CD14-positive monocyte (primary cell): ENCODE results near the gene CRIM1. TPM values are rescaled to one million over a fixed set of nuclear protein-coding genes. Genes with fewer than 3 reads are reported as not detected.

ENCODE experiments used
- DNase-seq, 3 donors: peaks; one replicate each; pipeline ENCODE4 v3.0.0-alpha.2; 2011 to 2022
- H2AFZ ChIP-seq: 2 replicates; pipeline ENCODE4 v1.6.0; 2012; ENCODE audit warnings: mild to moderate bottlenecking, low read depth, low read length, inconsistent platforms; ENCODE audit not compliant: insufficient read depth, poor library complexity, severe bottlenecking
- H3K27ac ChIP-seq, 2 donors: 1 replicate in 1 of 2; 2 replicates in 1 of 2; pipeline ENCODE4 v1.5.1; 2012 to 2013; ENCODE audit warnings: low read length in 2 of 2, control low read depth in 1 of 2, inconsistent platforms in 1 of 2, low read depth in 1 of 2, mild to moderate bottlenecking in 1 of 2
- H3K27me3 ChIP-seq, 2 donors: one replicate each; pipeline versions ENCODE4 v1.6.0 to v1.6.1; 2011 to 2013; ENCODE audit warnings: low read length in 2 of 2; ENCODE audit not compliant: control insufficient read depth in 2 of 2, insufficient read depth in 2 of 2
- H3K36me3 ChIP-seq, 2 donors: replicated peaks in 1 of 2; 1 replicate in 1 of 2; 2 replicates in 1 of 2; pipeline versions ENCODE4 v1.5.1 to v1.6.1; 2012 to 2013; ENCODE audit warnings: low read length in 2 of 2, control low read depth in 1 of 2, inconsistent platforms in 1 of 2, mild to moderate bottlenecking in 1 of 2; ENCODE audit not compliant: insufficient read depth in 2 of 2, control insufficient read depth in 1 of 2
- H3K4me1 ChIP-seq, 2 donors: 1 replicate in 1 of 2; 2 replicates in 1 of 2; pipeline versions ENCODE4 v1.5.1 to v1.6.1; 2012 to 2013; ENCODE audit warnings: low read length in 2 of 2, control low read depth in 1 of 2, inconsistent platforms in 1 of 2, mild to moderate bottlenecking in 1 of 2, moderate library complexity in 1 of 2; ENCODE audit not compliant: insufficient read depth in 2 of 2, control insufficient read depth in 1 of 2
- H3K4me2 ChIP-seq: replicated peaks from 2 replicates; pipeline ENCODE3; 2012; ENCODE audit warnings: low read length, moderate library complexity, mild to moderate bottlenecking; ENCODE audit not compliant: poor library complexity, severe bottlenecking; ENCODE audit errors: extremely low read depth
- H3K4me3 ChIP-seq, 3 experiments: fragments of 200-600 bp in 1 of 3; sonication (generic) in 1 of 3; replicated peaks in 1 of 3; 1 replicate in 2 of 3; 2 replicates in 1 of 3; pipeline ENCODE4 v1.5.1; 2011 to 2013; ENCODE audit warnings: low read length in 3 of 3, mild to moderate bottlenecking in 3 of 3, control low read depth in 2 of 3, low read depth in 2 of 3, inconsistent platforms in 1 of 3, moderate library complexity in 1 of 3
- H3K79me2 ChIP-seq: 2 replicates; pipeline ENCODE4 v1.6.0; 2012; ENCODE audit warnings: mild to moderate bottlenecking, control low read depth, inconsistent platforms, low read length, moderate library complexity; ENCODE audit not compliant: insufficient read depth
- H3K9ac ChIP-seq: 2 replicates; pipeline ENCODE4 v1.6.0; 2017; ENCODE audit warnings: low read length, mild to moderate bottlenecking; ENCODE audit not compliant: insufficient read depth, poor library complexity, severe bottlenecking
- H3K9me3 ChIP-seq, 2 donors: replicated peaks in 1 of 2; 1 replicate in 1 of 2; 2 replicates in 1 of 2; pipeline versions ENCODE4 v1.5.1 to v1.6.1; 2012 to 2013; ENCODE audit warnings: low read length in 2 of 2, control low read depth in 1 of 2; ENCODE audit not compliant: control insufficient read depth in 1 of 2, insufficient read depth in 1 of 2
- H4K20me1 ChIP-seq: 2 replicates; pipeline ENCODE4 v1.6.0; 2012; ENCODE audit warnings: mild to moderate bottlenecking, low read length, control low read depth, moderate library complexity; ENCODE audit not compliant: insufficient read depth
- H3K27ac Mint-ChIP-seq, 7 donors: one replicate each; pipeline ENCODE4 v1.8.0; 2020; ENCODE audit warnings: mild to moderate bottlenecking in 7 of 7, mixed read lengths in 7 of 7, moderate library complexity in 6 of 7, inconsistent platforms in 2 of 7
- H3K27me3 Mint-ChIP-seq, 3 donors: one replicate each; pipeline ENCODE4 v1.8.0; 2021 to 2022; ENCODE audit warnings: low read depth in 3 of 3, mild to moderate bottlenecking in 3 of 3, mixed read lengths in 3 of 3, moderate library complexity in 3 of 3, inconsistent platforms in 1 of 3
- H3K36me3 Mint-ChIP-seq, 2 donors: one replicate each; pipeline ENCODE4 v1.8.0; 2020; ENCODE audit warnings: mixed read lengths in 2 of 2, inconsistent platforms in 1 of 2, mild to moderate bottlenecking in 1 of 2
- H3K4me1 Mint-ChIP-seq: one replicate; pipeline ENCODE4 v1.8.0; 2020; ENCODE audit warnings: mild to moderate bottlenecking, mixed read lengths
- H3K4me3 Mint-ChIP-seq, 2 donors: one replicate each; pipeline ENCODE4 v1.8.0; 2020; ENCODE audit warnings: mild to moderate bottlenecking in 2 of 2, mixed read lengths in 2 of 2, moderate library complexity in 1 of 2
- H3K9me3 Mint-ChIP-seq, 7 donors: one replicate each; pipeline ENCODE4 v1.8.0; 2020 to 2022; ENCODE audit warnings: mixed read lengths in 7 of 7, mild to moderate bottlenecking in 6 of 7, moderate library complexity in 6 of 7, inconsistent platforms in 2 of 7
- CTCF ChIP-seq: fragments of 200-600 bp; IDR thresholded peaks from one replicate; pipeline ENCODE4 v1.8.0; 2022; ENCODE audit warnings: antibody characterized with exemption, mild to moderate bottlenecking
- WGBS: methylation state at CpG from one replicate; pipeline ENCODE4 v1.1.5; 2013; ENCODE audit warnings: missing lambda C conversion rate; ENCODE audit not compliant: insufficient coverage; 5-methylcytosine and 5-hydroxymethylcytosine counted together
- intact Hi-C, 2 donors: fragments of 100-400 bp; cut with micrococcal nuclease; formaldehyde crosslinking; loops; one replicate each; pipeline versions ENCODE4 v1.15.0 to v1.15.1; 2023
- polyA plus RNA-seq, 3 donors: library from polyadenylated mRNA; depleted of rRNA in 1 of 3; unstranded in 2 of 3; stranded (reverse) in 1 of 3; fragments of 300-500 nt in 2 of 3; fragments of >200 nt in 1 of 3; fragmentation: Illumina TruSeq in 2 of 3; gene quantifications; 1 replicate in 2 of 3; 2 replicates in 1 of 3; pipeline ENCODE4 v1.2.3, GENCODE V29; 2012 to 2021

Gene CRIM1
- polyA plus RNA-seq, 3 donors = 0.08 to 0.27 TPM; not detected in 1

- Histone ChIP-seq H3K4me1 (peaks cover 15 to 17% of the 10 kb centered on the region in 2 donors), H3K9ac (no peak overlapping the region), H2AFZ (no peak overlapping the region), H3K4me3 (no peak overlapping the region), H3K27ac (no peak overlapping the region), H4K20me1 (no peaks in the 10 kb centered on the region), H3K27me3 (no peaks in the 10 kb centered on the region), H3K4me2 (no peak overlapping the region), H3K9me3 (no peaks in the 10 kb centered on the region), H3K36me3 (no peaks in the 10 kb centered on the region), H3K79me2 (no peaks in the 10 kb centered on the region)
- Mint-ChIP-seq H3K27ac (no peak overlapping the region), H3K9me3 (peaks cover 0 to 2% (median 0%) of the 10 kb centered on the region in 7 donors), H3K36me3 (no peaks in the 10 kb centered on the region), H3K4me1 (peaks cover 18% of the 10 kb centered on the region), H3K4me3 (no peak overlapping the region), H3K27me3 (no peaks in the 10 kb centered on the region)
- intact Hi-C loops = no loop called here
- no peak for DNase-seq
- no peak for TF ChIP-seq CTCF
- 98% methylated on average over 5 of the region's 8 CpGs for WGBS
Observed at GRCh38 chr2:36445185-36445866, 89.7 kb downstream of the CRIM1 start.

- Histone ChIP-seq H3K9ac (no peak overlapping the region), H3K9me3 (no peaks in the 10 kb centered on the region), H3K36me3 (no peaks in the 10 kb centered on the region), H2AFZ (no peak overlapping the region), H3K27me3 (no peaks in the 10 kb centered on the region), H3K79me2 (no peaks in the 10 kb centered on the region), H4K20me1 (no peaks in the 10 kb centered on the region), H3K4me2 (no peak overlapping the region), H3K4me3 (no peak overlapping the region), H3K4me1 (peaks cover 11 to 13% of the 10 kb centered on the region in 2 donors), H3K27ac (no peak overlapping the region)
- H3K9me3 Mint-ChIP-seq = peaks cover 0 to 2% (median 0%) of the 10 kb centered on the region in 7 donors
- DNase-seq = no peak
- no peak overlapping the region for H3K4me3 Mint-ChIP-seq
- no peak for TF ChIP-seq CTCF
- peaks cover 10% of the 10 kb centered on the region for H3K4me1 Mint-ChIP-seq
- H3K27me3 Mint-ChIP-seq = no peaks in the 10 kb centered on the region
- H3K27ac Mint-ChIP-seq = no peak overlapping the region
- WGBS = no CpG with 5 or more reads among the region's 3 CpGs
- no peaks in the 10 kb centered on the region for H3K36me3 Mint-ChIP-seq
- intact Hi-C loops = no loop called here
Observed at GRCh38 chr2:36446294-36446693, 90.7 kb downstream of the CRIM1 start.
